Adipocyte (in vitro differentiated cells): ENCODE measurements around the gene GLRA1.
"Not testable (repeated sequence)": the region's sequence is repeated elsewhere in the genome, so short reads cannot be mapped to it uniquely, and the experiment has no call there.

Source experiments
- DNase-seq: peaks from one replicate; pipeline ENCODE4 v3.0.0-alpha.2; 2015; ENCODE audit warnings: low read depth
- H3K27me3 ChIP-seq: replicated peaks from 2 replicates; pipeline ENCODE4 v1.7.0; 2013; ENCODE audit warnings: mild to moderate bottlenecking, low read length, moderate library complexity; ENCODE audit not compliant: control insufficient read depth, insufficient read depth
- H3K36me3 ChIP-seq: 2 replicates; pipeline ENCODE4 v1.7.0; 2013; ENCODE audit warnings: low read length, mild to moderate bottlenecking, moderate library complexity; ENCODE audit not compliant: control insufficient read depth, insufficient read depth, severe bottlenecking
- H3K4me1 ChIP-seq: 2 replicates; pipeline ENCODE4 v1.7.0; 2013; ENCODE audit warnings: mild to moderate bottlenecking, low read length, moderate library complexity; ENCODE audit not compliant: control insufficient read depth, insufficient read depth
- H3K4me3 ChIP-seq: 2 replicates; pipeline ENCODE4 v1.7.0; 2013; ENCODE audit warnings: mild to moderate bottlenecking, low read length, moderate library complexity
- H3K9ac ChIP-seq: 2 replicates; pipeline ENCODE4 v1.7.0; 2013; ENCODE audit warnings: mild to moderate bottlenecking, low read length, moderate library complexity
- H3K9me3 ChIP-seq: 2 replicates; pipeline ENCODE4 v1.7.0; 2013; ENCODE audit warnings: mild to moderate bottlenecking, low read length, moderate library complexity; ENCODE audit not compliant: control insufficient read depth

Gene GLRA1

GRCh38 chr5:151860867-151861266 lies 63.8 kb downstream of the GLRA1 start:
- H3K4me1 ChIP-seq, H3K27me3 ChIP-seq, DNase-seq, H3K36me3 ChIP-seq, H3K4me3 ChIP-seq, H3K9ac ChIP-seq, H3K9me3 ChIP-seq: not testable (repeated sequence)

- DNase-seq: no peak
- Histone ChIP-seq H3K27me3 (no peaks in the 10 kb centered on the region), H3K36me3 (no peaks in the 10 kb centered on the region), H3K4me3 (no peak overlapping the region), H3K9me3 (no peaks in the 10 kb centered on the region), H3K9ac (no peak overlapping the region), H3K4me1 (no peaks in the 10 kb centered on the region)
Measured at GRCh38 chr5:151856861-151857260, 67.8 kb downstream of the GLRA1 start.

GRCh38 chr5:151855701-151856100 lies 69.0 kb downstream of the GLRA1 start:
- Histone ChIP-seq H3K9me3 (no peaks in the 10 kb centered on the region), H3K9ac (no peak overlapping the region), H3K4me1 (no peaks in the 10 kb centered on the region), H3K36me3 (no peaks in the 10 kb centered on the region), H3K27me3 (no peaks in the 10 kb centered on the region), H3K4me3 (no peak overlapping the region)
- no peak for DNase-seq

- Histone ChIP-seq H3K27me3 (no peaks in the 10 kb centered on the region), H3K4me3 (no peak overlapping the region), H3K4me1 (no peaks in the 10 kb centered on the region), H3K36me3 (no peaks in the 10 kb centered on the region), H3K9ac (no peak overlapping the region), H3K9me3 (peaks cover 6% of the 10 kb centered on the region)
- no peak for DNase-seq
Measured at GRCh38 chr5:151847871-151848270, 76.8 kb downstream of the GLRA1 start.

- Histone ChIP-seq H3K4me3 (no peak overlapping the region), H3K27me3 (no peaks in the 10 kb centered on the region), H3K9me3 (peaks cover 6% of the 10 kb centered on the region), H3K9ac (no peak overlapping the region), H3K4me1 (no peaks in the 10 kb centered on the region), H3K36me3 (no peaks in the 10 kb centered on the region)
- DNase-seq: no peak
Measured at GRCh38 chr5:151846765-151847164, 77.9 kb downstream of the GLRA1 start.

GRCh38 chr5:151832843-151833242 lies 91.8 kb downstream of the GLRA1 start:
- not testable (repeated sequence) for DNase-seq, H3K9ac ChIP-seq, H3K4me3 ChIP-seq, H3K4me1 ChIP-seq, H3K27me3 ChIP-seq
- Histone ChIP-seq H3K36me3 (peaks cover 15% of the 10 kb centered on the region), H3K9me3 (peaks cover 44% of the 10 kb centered on the region)

- no peaks in the 10 kb centered on the region for H3K4me1 ChIP-seq
- H3K9ac ChIP-seq: no peak overlapping the region
- H3K36me3 ChIP-seq: peaks cover 15% of the 10 kb centered on the region
- DNase-seq: no peak
- H3K4me3 ChIP-seq: no peak overlapping the region
- peaks cover 24% of the 10 kb centered on the region for H3K9me3 ChIP-seq
- no peaks in the 10 kb centered on the region for H3K27me3 ChIP-seq
Measured at GRCh38 chr5:151829370-151829769, 95.3 kb downstream of the GLRA1 start.

- H3K36me3 ChIP-seq: peaks cover 15% of the 10 kb centered on the region
- peak; percentile 89 for DNase-seq
- peaks cover 3% of the 10 kb centered on the region for H3K4me1 ChIP-seq
- no peaks in the 10 kb centered on the region for H3K9me3 ChIP-seq
- no peak overlapping the region for H3K4me3 ChIP-seq
- no peaks in the 10 kb centered on the region for H3K27me3 ChIP-seq
- no peak overlapping the region for H3K9ac ChIP-seq
Measured at GRCh38 chr5:151825445-151825844, 99.2 kb downstream of the GLRA1 start.

- H3K9me3 ChIP-seq: no peaks in the 10 kb centered on the region
- no peak overlapping the region for H3K9ac ChIP-seq
- H3K27me3 ChIP-seq: no peaks in the 10 kb centered on the region
- peak; percentile 47 for DNase-seq
- H3K4me1 ChIP-seq: peaks cover 19% of the 10 kb centered on the region
- no peaks in the 10 kb centered on the region for H3K36me3 ChIP-seq
- no peak overlapping the region for H3K4me3 ChIP-seq
Measured at GRCh38 chr5:151822141-151822540, 102.5 kb downstream of the GLRA1 start.

- H3K27me3 ChIP-seq: no peaks in the 10 kb centered on the region
Measured at GRCh38 chr5:151820903-151821302, 103.7 kb downstream of the GLRA1 start.

GRCh38 chr5:151820271-151820670 lies 104.4 kb downstream of the GLRA1 start:
- no peak for DNase-seq
- H3K9ac ChIP-seq: no peak overlapping the region
- H3K4me3 ChIP-seq: no peak overlapping the region
- H3K9me3 ChIP-seq: no peaks in the 10 kb centered on the region
- H3K27me3 ChIP-seq: no peaks in the 10 kb centered on the region
- peaks cover 29% of the 10 kb centered on the region for H3K4me1 ChIP-seq
- peaks cover 12% of the 10 kb centered on the region for H3K36me3 ChIP-seq

More at GRCh38 chr5:151820903-151821302, 103.7 kb downstream of the GLRA1 start:
- no peak for DNase-seq
- no peak overlapping the region for H3K4me3 ChIP-seq
- H3K9ac ChIP-seq: no peak overlapping the region
- H3K4me1 ChIP-seq: peaks cover 22% of the 10 kb centered on the region
- peaks cover 11% of the 10 kb centered on the region for H3K36me3 ChIP-seq
- no peaks in the 10 kb centered on the region for H3K9me3 ChIP-seq

- Histone ChIP-seq H3K36me3 (peaks cover 16% of the 10 kb centered on the region), H3K9me3 (no peaks in the 10 kb centered on the region), H3K27me3 (no peaks in the 10 kb centered on the region), H3K4me3 (no peak overlapping the region), H3K9ac (no peak overlapping the region), H3K4me1 (peaks cover 32% of the 10 kb centered on the region)
- no peak for DNase-seq
Measured at GRCh38 chr5:151819830-151820229, 104.8 kb downstream of the GLRA1 start.
